ACC112 (cell line): ENCODE results near the gene VSIG10L.

ENCODE experiments used
- H2AFZ ChIP-seq: fragments of 200-600 bp; sonication (generic); one replicate; pipeline ENCODE4 v1.6.0; 2017; ENCODE audit warnings: antibody characterized with exemption, low read length; ENCODE audit not compliant: unreplicated experiment
- H3K27ac ChIP-seq: fragments of 200-600 bp; sonication (generic); 2 replicates; pipeline ENCODE4 v1.5.1; 2014; ENCODE audit warnings: low read depth, mild to moderate bottlenecking, antibody characterized with exemption, low read length, moderate library complexity
- H3K27me3 ChIP-seq: fragments of 200-600 bp; sonication (generic); 2 replicates; pipeline ENCODE4 v1.6.1; 2014; ENCODE audit warnings: mild to moderate bottlenecking, antibody characterized with exemption, low read length, moderate library complexity, mixed read lengths; ENCODE audit not compliant: insufficient read depth
- H3K36me3 ChIP-seq: fragments of 200-600 bp; sonication (generic); 2 replicates; pipeline ENCODE4 v1.6.1; 2016; ENCODE audit warnings: mild to moderate bottlenecking, antibody characterized with exemption, low read length, moderate library complexity, mixed read lengths; ENCODE audit not compliant: insufficient read depth
- H3K4me1 ChIP-seq: fragments of 200-600 bp; sonication (generic); one replicate; pipeline ENCODE4 v1.6.1; 2016; ENCODE audit warnings: low read length, mixed read lengths; ENCODE audit not compliant: insufficient read depth, unreplicated experiment, control insufficient read depth
- H3K4me3 ChIP-seq: fragments of 200-600 bp; sonication (generic); 2 replicates; pipeline ENCODE4 v1.5.1; 2014; ENCODE audit warnings: mild to moderate bottlenecking, low read depth, low read length
- H3K79me2 ChIP-seq: fragments of 200-600 bp; sonication (generic); one replicate; pipeline ENCODE4 v1.6.0; 2016; ENCODE audit warnings: low read length; ENCODE audit not compliant: control insufficient read depth, unreplicated experiment, insufficient read depth

The VSIG10L gene

GRCh38 chr19:51364200-51365106, 22.5 kb upstream of the VSIG10L start:
- H3K4me1 ChIP-seq: peaks cover 31% of the 10 kb centered on the region
- no peaks in the 10 kb centered on the region for H3K27me3 ChIP-seq
- peak overlapping the region; percentile 45 for H3K4me3 ChIP-seq
- peak overlapping the region; percentile 92 for H3K27ac ChIP-seq
- H3K79me2 ChIP-seq: peaks cover 42% of the 10 kb centered on the region
- H3K36me3 ChIP-seq: no peaks in the 10 kb centered on the region
- H2AFZ ChIP-seq: no peak overlapping the region

- Histone ChIP-seq H3K4me3 (no peak overlapping the region), H3K4me1 (peaks cover 37% of the 10 kb centered on the region), H2AFZ (no peak overlapping the region), H3K27ac (no peak overlapping the region; the same call in 1 of the 2 replicates), H3K79me2 (peaks cover 42% of the 10 kb centered on the region), H3K27me3 (no peaks in the 10 kb centered on the region), H3K36me3 (no peaks in the 10 kb centered on the region)
These were observed 19.3 kb upstream of the VSIG10L start for GRCh38 chr19:51361239-51361638.

GRCh38 chr19:51359294-51359693, 17.4 kb upstream of the VSIG10L start:
- no peaks in the 10 kb centered on the region for H3K27me3 ChIP-seq
- H3K4me1 ChIP-seq: peaks cover 29% of the 10 kb centered on the region
- H2AFZ ChIP-seq: no peak overlapping the region
- H3K36me3 ChIP-seq: no peaks in the 10 kb centered on the region
- peak overlapping the region; percentile 85 for H3K27ac ChIP-seq
- no peak overlapping the region for H3K4me3 ChIP-seq
- H3K79me2 ChIP-seq: peaks cover 28% of the 10 kb centered on the region

GRCh38 chr19:51357952-51358351, 16.0 kb upstream of the VSIG10L start:
- Histone ChIP-seq H3K4me3 (no peak overlapping the region), H3K4me1 (peaks cover 17% of the 10 kb centered on the region), H2AFZ (no peak overlapping the region), H3K27ac (no peak overlapping the region), H3K36me3 (no peaks in the 10 kb centered on the region), H3K27me3 (no peaks in the 10 kb centered on the region), H3K79me2 (peaks cover 17% of the 10 kb centered on the region)

GRCh38 chr19:51356159-51356801, 14.3 kb upstream of the VSIG10L start:
- H3K36me3 ChIP-seq: no peaks in the 10 kb centered on the region
- peaks cover 9% of the 10 kb centered on the region for H3K4me1 ChIP-seq
- peaks cover 5% of the 10 kb centered on the region for H3K79me2 ChIP-seq
- H2AFZ ChIP-seq: no peak overlapping the region
- no peak overlapping the region for H3K4me3 ChIP-seq
- no peak overlapping the region for H3K27ac ChIP-seq
- H3K27me3 ChIP-seq: no peaks in the 10 kb centered on the region

GRCh38 chr19:51354742-51355148, 12.8 kb upstream of the VSIG10L start:
- no peak overlapping the region for H3K4me3 ChIP-seq
- peaks cover 18% of the 10 kb centered on the region for H3K4me1 ChIP-seq
- H3K27me3 ChIP-seq: no peaks in the 10 kb centered on the region
- H3K79me2 ChIP-seq: no peaks in the 10 kb centered on the region
- no peak overlapping the region for H2AFZ ChIP-seq
- H3K27ac ChIP-seq: no peak overlapping the region
- H3K36me3 ChIP-seq: no peaks in the 10 kb centered on the region

- no peak overlapping the region for H3K27ac ChIP-seq
- H3K36me3 ChIP-seq: no peaks in the 10 kb centered on the region
- H3K4me3 ChIP-seq: no peak overlapping the region
- no peaks in the 10 kb centered on the region for H3K79me2 ChIP-seq
- H3K4me1 ChIP-seq: peaks cover 14% of the 10 kb centered on the region
- H3K27me3 ChIP-seq: no peaks in the 10 kb centered on the region
- no peak overlapping the region for H2AFZ ChIP-seq
These were observed 12.3 kb upstream of the VSIG10L start for GRCh38 chr19:51354103-51354741.

GRCh38 chr19:51352783-51353360, 10.9 kb upstream of the VSIG10L start:
- Histone ChIP-seq H3K27ac (no peak overlapping the region), H3K36me3 (no peaks in the 10 kb centered on the region; the same call in 1 of the 2 replicates), H3K79me2 (no peaks in the 10 kb centered on the region), H2AFZ (no peak overlapping the region), H3K4me1 (peaks cover 9% of the 10 kb centered on the region), H3K27me3 (no peaks in the 10 kb centered on the region), H3K4me3 (no peak overlapping the region)

- Histone ChIP-seq H3K4me1 (peaks cover 9% of the 10 kb centered on the region), H3K27ac (peak overlapping the region; percentile 72), H2AFZ (no peak overlapping the region), H3K79me2 (no peaks in the 10 kb centered on the region), H3K27me3 (no peaks in the 10 kb centered on the region), H3K36me3 (no peaks in the 10 kb centered on the region; the same call in 1 of the 2 replicates), H3K4me3 (no peak overlapping the region)
These were observed 9.5 kb upstream of the VSIG10L start for GRCh38 chr19:51351266-51351990.
